ENCODE results near the gene CNTNAP2. TPM values are rescaled to one million over a fixed set of nuclear protein-coding genes. Genes with fewer than 3 reads are reported as not detected.

The CNTNAP2 gene
- total and polyA plus RNA-seq, 8 donors, result 0.09 to 1.1 (median 0.38) TPM

DNA sequence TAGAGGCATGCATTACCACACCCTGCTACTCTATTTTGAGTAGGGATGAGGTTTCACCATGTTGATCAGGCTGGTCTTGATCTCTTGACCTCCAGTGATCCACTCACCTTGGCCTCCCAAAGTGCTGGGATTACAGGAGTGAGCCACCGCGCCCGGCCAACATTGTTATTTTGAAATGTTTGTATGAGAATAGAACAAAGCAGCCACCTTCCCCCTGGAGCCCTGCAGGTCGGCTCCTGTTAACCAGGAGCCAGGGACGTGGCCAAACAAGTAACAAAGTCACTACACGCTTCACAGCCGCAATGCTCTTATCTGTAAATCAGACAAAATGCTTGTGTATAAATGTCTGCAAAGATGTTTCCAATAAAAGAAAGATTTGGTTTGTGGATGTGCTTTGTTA, 295.4 kb downstream of the CNTNAP2 start:
- ATAC-seq, result no peak
- TF ChIP-seq, protein P1, sequence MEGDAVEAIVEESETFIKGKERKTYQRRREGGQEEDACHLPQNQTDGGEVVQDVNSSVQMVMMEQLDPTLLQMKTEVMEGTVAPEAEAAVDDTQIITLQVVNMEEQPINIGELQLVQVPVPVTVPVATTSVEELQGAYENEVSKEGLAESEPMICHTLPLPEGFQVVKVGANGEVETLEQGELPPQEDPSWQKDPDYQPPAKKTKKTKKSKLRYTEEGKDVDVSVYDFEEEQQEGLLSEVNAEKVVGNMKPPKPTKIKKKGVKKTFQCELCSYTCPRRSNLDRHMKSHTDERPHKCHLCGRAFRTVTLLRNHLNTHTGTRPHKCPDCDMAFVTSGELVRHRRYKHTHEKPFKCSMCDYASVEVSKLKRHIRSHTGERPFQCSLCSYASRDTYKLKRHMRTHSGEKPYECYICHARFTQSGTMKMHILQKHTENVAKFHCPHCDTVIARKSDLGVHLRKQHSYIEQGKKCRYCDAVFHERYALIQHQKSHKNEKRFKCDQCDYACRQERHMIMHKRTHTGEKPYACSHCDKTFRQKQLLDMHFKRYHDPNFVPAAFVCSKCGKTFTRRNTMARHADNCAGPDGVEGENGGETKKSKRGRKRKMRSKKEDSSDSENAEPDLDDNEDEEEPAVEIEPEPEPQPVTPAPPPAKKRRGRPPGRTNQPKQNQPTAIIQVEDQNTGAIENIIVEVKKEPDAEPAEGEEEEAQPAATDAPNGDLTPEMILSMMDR (IDR thresholded peaks at IDR 0.05), result no peak

DNA sequence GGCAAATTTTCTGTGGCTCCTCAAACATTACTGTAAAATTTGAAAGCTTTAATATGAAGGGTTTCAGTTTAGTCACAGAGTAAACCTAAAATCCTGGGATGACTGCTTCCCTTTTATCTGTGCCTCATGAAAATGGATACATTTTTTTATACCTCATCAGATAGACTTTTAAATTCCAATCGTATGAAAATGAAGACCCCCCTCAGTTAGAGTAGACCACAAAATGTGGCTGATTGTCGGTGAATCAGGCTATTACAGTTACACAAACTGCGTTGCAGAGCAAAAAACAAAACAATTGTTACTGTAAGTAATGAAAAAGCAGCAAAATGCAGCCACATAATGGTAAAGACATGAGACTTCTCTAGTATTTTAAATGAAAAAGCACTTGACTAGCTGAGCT, 296.2 kb downstream of the CNTNAP2 start:
- 73 to 79% methylated on average over 3 of the region's 3 CpGs for WGBS, 2 donors

More for the DNA sequence above, 295.4 kb downstream of the CNTNAP2 start:
- Histone ChIP-seq H3K4me1 (no peaks in the 10 kb centered on the region), H3K27me3 (peaks cover 0 to 6% (median 0%) of the 10 kb centered on the region in 4 donors), H3K36me3 (no peaks in the 10 kb centered on the region), H3K9me3 (no peaks in the 10 kb centered on the region), H3K4me3 (no peak overlapping the region), H3K27ac (no peak overlapping the region)
- WGBS, 2 donors, result 70 to 76% methylated on average over 7 of the region's 7 CpGs
- FAIRE-seq, result no peak
- intact Hi-C loops (cut with DNase I), result no loop called here
- DNase-seq, result no peak

DNA sequence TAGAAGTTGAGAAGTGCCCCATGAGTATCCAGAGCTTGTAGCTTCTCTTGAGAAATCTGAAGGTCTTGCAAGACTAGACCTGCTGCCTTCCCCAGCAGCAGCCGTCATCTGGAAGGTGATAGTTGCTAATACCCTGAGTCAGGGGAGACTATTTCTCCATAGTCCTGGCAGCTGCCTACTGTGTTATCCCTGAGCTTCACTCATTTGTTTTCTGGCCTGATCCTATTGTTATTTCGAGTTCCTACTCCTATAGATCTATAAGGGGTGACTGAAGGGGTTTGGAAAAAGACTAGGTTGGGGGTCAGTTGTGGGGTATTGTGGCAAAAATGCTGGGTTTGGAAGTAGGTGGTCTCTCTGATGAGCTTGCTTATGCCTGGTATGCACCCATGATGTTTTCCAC, 297.8 kb downstream of the CNTNAP2 start:
- 62 to 79% methylated on average over 2 of the region's 2 CpGs for WGBS, 2 donors
- H3K27ac ChIP-seq, result no peak overlapping the region
- ATAC-seq (no peak), FAIRE-seq (no peak), DNase-seq (no peak)
- H3K4me3 ChIP-seq, result no peak overlapping the region
- H3K9me3 ChIP-seq, result no peaks in the 10 kb centered on the region
- H3K36me3 ChIP-seq, result no peaks in the 10 kb centered on the region
- TF ChIP-seq, protein P1 (IDR thresholded peaks at IDR 0.05), result no peak
- no peaks in the 10 kb centered on the region for H3K4me1 ChIP-seq
- intact Hi-C loops (cut with DNase I), result no loop called here
- H3K27me3 ChIP-seq, result peaks cover 0 to 6% (median 0%) of the 10 kb centered on the region in 4 donors

More for the DNA sequence above, 296.2 kb downstream of the CNTNAP2 start:
- H3K27ac ChIP-seq, result no peak overlapping the region
- intact Hi-C loops (cut with DNase I), result no loop called here
- ATAC-seq (no peak), FAIRE-seq (no peak), DNase-seq (no peak)
- H3K4me3 ChIP-seq, result no peak overlapping the region
- no peaks in the 10 kb centered on the region for H3K4me1 ChIP-seq
- no peaks in the 10 kb centered on the region for H3K9me3 ChIP-seq
- H3K36me3 ChIP-seq, result no peaks in the 10 kb centered on the region
- TF ChIP-seq, protein P1 (IDR thresholded peaks at IDR 0.05), result no peak
- H3K27me3 ChIP-seq, result peaks cover 0 to 6% (median 0%) of the 10 kb centered on the region in 4 donors

DNA sequence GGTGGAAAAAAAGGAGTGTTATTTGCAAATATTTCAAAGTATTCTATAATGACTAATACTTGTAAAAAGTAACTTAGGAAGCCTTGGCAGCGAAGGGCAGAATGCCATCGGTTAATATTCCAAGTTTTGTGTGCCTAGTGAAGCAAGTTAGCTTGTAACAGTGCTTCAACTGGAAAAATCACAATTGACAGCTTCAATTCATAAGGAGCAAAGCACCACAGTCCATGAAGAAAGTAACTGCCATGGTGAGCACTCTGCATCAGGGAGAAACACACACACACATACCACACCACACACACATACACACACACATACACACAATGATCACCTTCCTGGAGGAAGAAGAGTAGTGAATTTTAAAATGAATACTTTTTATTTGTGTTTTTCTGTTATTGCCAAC, 298.3 kb downstream of the CNTNAP2 start:
- peaks cover 0 to 6% (median 0%) of the 10 kb centered on the region in 4 donors for H3K27me3 ChIP-seq
- H3K9me3 ChIP-seq, result no peaks in the 10 kb centered on the region
- H3K4me3 ChIP-seq, result no peak overlapping the region
- FAIRE-seq (no peak), ATAC-seq (no peak), DNase-seq (no peak)
- H3K27ac ChIP-seq, result no peak overlapping the region
- no peaks in the 10 kb centered on the region for H3K36me3 ChIP-seq
- H3K4me1 ChIP-seq, result no peaks in the 10 kb centered on the region
- intact Hi-C loops (cut with DNase I), result no loop called here
- TF ChIP-seq, protein P1 (IDR thresholded peaks at IDR 0.05), result no peak
- 59 to 61% methylated on average over 2 of the region's 2 CpGs for WGBS, 2 donors

DNA sequence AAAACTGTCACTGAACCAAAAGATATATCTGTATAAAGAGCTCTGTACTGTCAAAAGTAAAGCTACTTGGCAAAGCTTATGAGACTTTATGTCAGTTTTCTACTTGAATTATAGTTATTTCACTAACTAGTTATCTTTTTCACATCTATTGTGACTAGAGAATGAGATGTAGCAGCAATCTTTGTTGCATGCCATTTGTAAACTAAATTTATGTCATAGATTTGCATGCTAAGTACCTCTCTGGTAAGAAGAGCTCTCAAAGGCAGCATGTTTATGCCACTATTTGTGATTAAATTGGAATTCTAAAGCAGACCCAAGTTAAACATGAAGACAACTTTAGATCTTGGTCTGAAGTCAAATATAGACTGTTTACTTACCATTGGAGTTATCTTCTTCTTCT, 300.6 kb downstream of the CNTNAP2 start:
- H3K36me3 ChIP-seq, result no peaks in the 10 kb centered on the region
- FAIRE-seq (no peak), DNase-seq (no peak), ATAC-seq (no peak)
- H3K9me3 ChIP-seq, result no peaks in the 10 kb centered on the region
- H3K27me3 ChIP-seq, result peaks cover 0 to 6% (median 0%) of the 10 kb centered on the region in 4 donors
- TF ChIP-seq, protein P1 (IDR thresholded peaks at IDR 0.05), result no peak
- no peak overlapping the region for H3K27ac ChIP-seq
- no peak overlapping the region for H3K4me3 ChIP-seq
- no peaks in the 10 kb centered on the region for H3K4me1 ChIP-seq
- intact Hi-C loops (cut with DNase I), result no loop called here
